Measurements from ENCODE around the gene UNC45B.
A peak's percentile ranks its signal among the peaks of the same experiment; 100 is the strongest.

Gene UNC45B

DNA sequence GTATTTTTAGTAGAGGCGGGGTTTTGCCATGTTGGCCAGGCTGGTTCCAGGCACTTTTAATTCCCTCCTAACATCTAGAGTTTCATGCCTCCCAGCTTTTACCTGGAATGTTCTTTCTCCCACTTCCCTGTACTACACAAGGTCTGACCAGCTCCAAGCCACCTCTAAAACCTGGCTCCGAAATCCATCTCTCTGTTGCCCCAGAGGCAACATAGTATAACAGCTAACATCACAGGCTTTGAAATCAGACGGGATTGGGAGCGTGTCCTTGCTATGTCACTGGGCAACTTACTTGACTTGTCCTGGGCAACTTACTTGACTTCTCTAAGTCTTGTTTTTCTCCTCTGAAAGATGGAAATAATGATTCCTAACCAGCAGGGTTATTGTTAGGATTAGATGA, 15.1 kb downstream of the UNC45B start:
- Histone ChIP-seq H2BK5ac (ENCODE audit: low read depth, low read length, poor library complexity, severe bottlenecking) (no peak overlapping the region), H3K14ac (ENCODE audit: low read length in 2 of 2) (no peak overlapping the region), H4K8ac (ENCODE audit: low read length) (no peak overlapping the region), H3K27me3 (ENCODE audit: control insufficient read depth in 1 of 2, insufficient read depth in 1 of 2, low read length in 2 of 2) (peaks cover 23 to 29% of the 10 kb centered on the region in 2 experiments), H3K4ac (ENCODE audit: low read depth in 1 of 2, low read length in 2 of 2) (no peak overlapping the region), H3K79me1 (replicated peaks; ENCODE audit: low read length, poor library complexity, severe bottlenecking) (no peaks in the 10 kb centered on the region), H2AK5ac (ENCODE audit: low read length, severe bottlenecking) (no peak overlapping the region), H3K9me3 (ENCODE audit: control insufficient read depth, low read length) (no peaks in the 10 kb centered on the region), H2BK12ac (ENCODE audit: low read length in 2 of 2) (no peak overlapping the region), H3K23ac (ENCODE audit: low read length in 2 of 2) (no peak overlapping the region), H3K4me3 (ENCODE audit: insufficient read depth in 1 of 2, low read depth in 1 of 2, low read length in 2 of 2) (no peak overlapping the region), H3K9ac (ENCODE audit: low read length) (no peak overlapping the region), H4K91ac (ENCODE audit: low read length) (no peak overlapping the region), H3K18ac (ENCODE audit: low read depth in 1 of 2, low read length in 2 of 2) (no peak overlapping the region), H3K36me3 (ENCODE audit: control insufficient read depth in 1 of 2, insufficient read depth in 2 of 2, low read depth in 1 of 2, low read length in 2 of 2) (no peaks in the 10 kb centered on the region), H3K4me2 (ENCODE audit: low read length, poor library complexity, severe bottlenecking) (no peak overlapping the region), H2BK15ac (ENCODE audit: low read depth, poor library complexity, severe bottlenecking) (no peak overlapping the region), H3K27ac (ENCODE audit: low read length, poor library complexity, severe bottlenecking) (no peak overlapping the region), H2BK120ac (ENCODE audit: low read depth, low read length) (no peak overlapping the region), H3K4me1 (ENCODE audit: control insufficient read depth, insufficient read depth, low read depth, low read length) (no peaks in the 10 kb centered on the region), H2AFZ (ENCODE audit: low read depth, low read length) (no peak overlapping the region)
- DNase-seq = no peak
- 76% methylated on average over 4 of the region's 4 CpGs for WGBS

DNA sequence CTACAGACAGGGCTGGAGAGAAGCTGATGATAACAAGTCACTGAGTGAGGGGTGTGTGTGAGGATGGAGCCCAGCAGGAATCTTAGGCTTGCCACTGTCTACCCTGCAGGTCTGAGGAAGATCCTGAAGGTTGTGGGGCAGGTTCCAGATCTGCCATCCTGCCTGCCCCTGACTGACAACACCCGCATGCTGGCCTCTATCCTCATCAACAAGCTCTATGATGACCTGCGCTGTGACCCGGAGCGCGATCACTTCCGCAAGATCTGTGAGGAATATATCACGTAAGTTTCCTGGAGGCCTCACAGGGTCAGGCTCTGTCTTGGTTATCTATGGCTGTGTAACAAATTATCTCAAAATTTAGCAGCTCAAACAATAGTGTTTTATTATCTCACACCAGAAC, 16.3 kb downstream of the UNC45B start:
- Histone ChIP-seq H2BK5ac (ENCODE audit: low read depth, low read length, poor library complexity, severe bottlenecking) (no peak overlapping the region), H2BK120ac (ENCODE audit: low read depth, low read length) (no peak overlapping the region), H3K4me2 (ENCODE audit: low read length, poor library complexity, severe bottlenecking) (no peak overlapping the region), H3K36me3 (ENCODE audit: control insufficient read depth in 1 of 2, insufficient read depth in 2 of 2, low read depth in 1 of 2, low read length in 2 of 2) (no peaks in the 10 kb centered on the region), H3K27me3 (ENCODE audit: control insufficient read depth in 1 of 2, insufficient read depth in 1 of 2, low read length in 2 of 2) (peaks cover 23 to 26% of the 10 kb centered on the region in 2 experiments), H3K79me1 (replicated peaks; ENCODE audit: low read length, poor library complexity, severe bottlenecking) (no peaks in the 10 kb centered on the region), H4K8ac (ENCODE audit: low read length) (no peak overlapping the region), H3K4me3 (ENCODE audit: insufficient read depth in 1 of 2, low read depth in 1 of 2, low read length in 2 of 2) (no peak overlapping the region), H3K27ac (ENCODE audit: low read length, poor library complexity, severe bottlenecking) (no peak overlapping the region), H2BK15ac (ENCODE audit: low read depth, poor library complexity, severe bottlenecking) (no peak overlapping the region), H3K9me3 (ENCODE audit: control insufficient read depth, low read length) (no peaks in the 10 kb centered on the region), H3K23ac (ENCODE audit: low read length in 2 of 2) (no peak overlapping the region), H2BK12ac (ENCODE audit: low read length in 2 of 2) (no peak overlapping the region), H3K14ac (ENCODE audit: low read length in 2 of 2) (no peak overlapping the region), H2AFZ (ENCODE audit: low read depth, low read length) (no peak overlapping the region), H4K91ac (ENCODE audit: low read length) (no peak overlapping the region), H3K4me1 (ENCODE audit: control insufficient read depth, insufficient read depth, low read depth, low read length) (no peaks in the 10 kb centered on the region), H3K9ac (ENCODE audit: low read length) (no peak overlapping the region), H3K18ac (ENCODE audit: low read depth in 1 of 2, low read length in 2 of 2) (no peak overlapping the region), H3K4ac (ENCODE audit: low read depth in 1 of 2, low read length in 2 of 2) (no peak overlapping the region), H2AK5ac (ENCODE audit: low read length, severe bottlenecking) (no peak overlapping the region)
- 100% methylated on average over 7 of the region's 7 CpGs for WGBS
- no peak for DNase-seq

DNA sequence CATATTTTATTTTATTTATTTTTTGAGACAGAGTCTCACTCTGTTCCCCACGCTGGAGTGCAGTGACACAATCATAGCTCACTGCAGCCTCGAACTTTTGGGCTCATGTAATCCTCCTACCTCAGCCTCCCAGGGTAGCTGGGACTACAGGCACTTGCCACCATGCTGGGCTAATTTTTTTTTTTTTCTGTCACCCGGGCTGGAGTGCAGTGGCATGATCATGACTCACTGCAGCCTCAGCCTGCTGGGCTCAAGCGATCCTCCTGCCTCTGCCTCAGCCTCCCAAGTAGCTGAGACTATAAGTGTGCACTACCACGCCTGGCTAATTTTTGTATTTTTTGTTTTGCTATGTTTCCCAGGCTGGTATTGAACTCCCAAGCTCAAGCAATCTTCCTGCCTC, 17.1 kb downstream of the UNC45B start:
- WGBS = 46% methylated on average over 5 of the region's 5 CpGs
- H3K4me1 ChIP-seq (ENCODE audit: control insufficient read depth, insufficient read depth, low read depth, low read length) = no peaks in the 10 kb centered on the region
- no peak overlapping the region for H2AFZ ChIP-seq (ENCODE audit: low read depth, low read length)
- H3K27me3 ChIP-seq (ENCODE audit: control insufficient read depth in 1 of 2, insufficient read depth in 1 of 2, low read length in 2 of 2) = peaks cover 18 to 21% of the 10 kb centered on the region in 2 experiments
- no peaks in the 10 kb centered on the region for H3K36me3 ChIP-seq (ENCODE audit: control insufficient read depth in 1 of 2, insufficient read depth in 2 of 2, low read depth in 1 of 2, low read length in 2 of 2)
- H3K4ac ChIP-seq (ENCODE audit: low read depth in 1 of 2, low read length in 2 of 2) = no peak overlapping the region
- no peak overlapping the region for H2AK5ac ChIP-seq (ENCODE audit: low read length, severe bottlenecking)
- H2BK15ac ChIP-seq (ENCODE audit: low read depth, poor library complexity, severe bottlenecking) = no peak overlapping the region
- H2BK120ac ChIP-seq (ENCODE audit: low read depth, low read length) = no peak overlapping the region
- no peak overlapping the region for H3K27ac ChIP-seq (ENCODE audit: low read length, poor library complexity, severe bottlenecking)
- H3K23ac ChIP-seq (ENCODE audit: low read length in 2 of 2) = no peak overlapping the region
- H2BK5ac ChIP-seq (ENCODE audit: low read depth, low read length, poor library complexity, severe bottlenecking) = no peak overlapping the region
- H3K9ac ChIP-seq (ENCODE audit: low read length) = no peak overlapping the region
- H3K4me2 ChIP-seq (ENCODE audit: low read length, poor library complexity, severe bottlenecking) = no peak overlapping the region
- no peak overlapping the region for H3K18ac ChIP-seq (ENCODE audit: low read depth in 1 of 2, low read length in 2 of 2)
- DNase-seq = no peak
- H2BK12ac ChIP-seq (ENCODE audit: low read length in 2 of 2) = no peak overlapping the region
- no peak overlapping the region for H3K14ac ChIP-seq (ENCODE audit: low read length in 2 of 2)
- no peaks in the 10 kb centered on the region for H3K79me1 ChIP-seq (replicated peaks; ENCODE audit: low read length, poor library complexity, severe bottlenecking)
- H3K9me3 ChIP-seq (ENCODE audit: control insufficient read depth, low read length) = no peaks in the 10 kb centered on the region
- H4K8ac ChIP-seq (ENCODE audit: low read length) = no peak overlapping the region
- no peak overlapping the region for H4K91ac ChIP-seq (ENCODE audit: low read length)
- no peak overlapping the region for H3K4me3 ChIP-seq (ENCODE audit: insufficient read depth in 1 of 2, low read depth in 1 of 2, low read length in 2 of 2)

DNA sequence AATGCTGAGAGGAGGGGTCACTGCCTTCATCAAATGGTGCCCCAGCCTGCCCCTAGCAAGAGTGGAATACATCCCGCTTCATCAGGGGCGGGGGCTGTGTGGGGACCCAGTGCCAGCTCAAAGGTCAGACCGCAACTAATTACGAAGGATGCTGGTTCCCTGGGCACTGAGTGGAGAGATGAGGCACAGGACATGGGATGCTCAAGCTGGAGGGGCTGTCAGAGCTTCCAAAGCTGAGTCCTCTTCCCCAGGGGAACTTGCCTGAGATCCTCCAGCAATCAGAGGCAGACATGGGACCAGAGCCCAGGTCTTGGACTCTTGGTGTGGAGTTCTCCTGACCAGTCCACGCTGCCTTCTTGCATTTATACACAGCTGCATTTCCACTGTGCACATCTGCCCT, 18.9 kb downstream of the UNC45B start:
- Histone ChIP-seq H2BK15ac (ENCODE audit: low read depth, poor library complexity, severe bottlenecking) (no peak overlapping the region), H3K9ac (ENCODE audit: low read length) (no peak overlapping the region), H2BK120ac (ENCODE audit: low read depth, low read length) (no peak overlapping the region), H3K14ac (ENCODE audit: low read length in 2 of 2) (no peak overlapping the region), H2BK12ac (ENCODE audit: low read length in 2 of 2) (no peak overlapping the region), H3K27me3 (ENCODE audit: control insufficient read depth in 1 of 2, insufficient read depth in 1 of 2, low read length in 2 of 2) (peaks cover 5 to 13% of the 10 kb centered on the region in 2 experiments), H3K4ac (ENCODE audit: low read depth in 1 of 2, low read length in 2 of 2) (no peak overlapping the region), H3K79me1 (replicated peaks; ENCODE audit: low read length, poor library complexity, severe bottlenecking) (no peaks in the 10 kb centered on the region), H4K8ac (ENCODE audit: low read length) (peak overlapping the region; percentile 7), H2AFZ (ENCODE audit: low read depth, low read length) (no peak overlapping the region), H3K4me2 (ENCODE audit: low read length, poor library complexity, severe bottlenecking) (no peak overlapping the region), H3K27ac (ENCODE audit: low read length, poor library complexity, severe bottlenecking) (no peak overlapping the region), H3K4me1 (ENCODE audit: control insufficient read depth, insufficient read depth, low read depth, low read length) (no peaks in the 10 kb centered on the region), H2BK5ac (ENCODE audit: low read depth, low read length, poor library complexity, severe bottlenecking) (no peak overlapping the region), H3K4me3 (ENCODE audit: insufficient read depth in 1 of 2, low read depth in 1 of 2, low read length in 2 of 2) (no peak overlapping the region), H2AK5ac (ENCODE audit: low read length, severe bottlenecking) (no peak overlapping the region), H3K36me3 (ENCODE audit: control insufficient read depth in 1 of 2, insufficient read depth in 2 of 2, low read depth in 1 of 2, low read length in 2 of 2) (no peaks in the 10 kb centered on the region), H3K9me3 (ENCODE audit: control insufficient read depth, low read length) (no peaks in the 10 kb centered on the region), H4K91ac (ENCODE audit: low read length) (no peak overlapping the region), H3K18ac (ENCODE audit: low read depth in 1 of 2, low read length in 2 of 2) (no peak overlapping the region), H3K23ac (ENCODE audit: low read length in 2 of 2) (no peak overlapping the region)
- 56% methylated on average over 5 of the region's 5 CpGs for WGBS
- DNase-seq = no peak

Measured in mesenchymal stem cell (in vitro differentiated cells and primary cell).